ENCODE measurements around the gene DLG1. TPM values are rescaled to one million over a fixed set of nuclear protein-coding genes. Genes with fewer than 3 reads are reported as not detected.
"Not testable (repeated sequence)": the region's sequence is repeated elsewhere in the genome, so short reads cannot be mapped to it uniquely, and the experiment has no call there.

DLG1 gene
- total RNA-seq, 4 donors from 2014 or later: 71.4 to 96.7 (median 88.5) TPM

DNA sequence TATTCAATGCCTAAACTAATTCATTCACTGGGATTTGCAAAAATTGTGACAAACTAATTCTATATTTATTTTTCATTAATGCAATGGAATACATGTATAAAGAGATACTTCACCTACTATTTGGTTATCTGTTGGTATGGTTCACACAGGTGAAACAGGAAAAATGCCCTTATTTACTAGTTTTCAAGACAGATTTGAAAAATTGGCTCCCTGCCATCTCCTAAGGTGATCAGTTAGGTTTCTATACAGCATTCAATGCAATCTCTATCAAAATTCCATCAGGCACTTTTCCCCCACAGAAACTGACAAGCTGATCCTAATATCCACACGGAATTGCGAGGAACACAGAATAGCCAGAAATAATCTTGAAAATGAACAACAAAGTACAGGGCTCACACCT, 101.1 kb downstream of the DLG1 start:
- TF ChIP-seq, protein P1, sequence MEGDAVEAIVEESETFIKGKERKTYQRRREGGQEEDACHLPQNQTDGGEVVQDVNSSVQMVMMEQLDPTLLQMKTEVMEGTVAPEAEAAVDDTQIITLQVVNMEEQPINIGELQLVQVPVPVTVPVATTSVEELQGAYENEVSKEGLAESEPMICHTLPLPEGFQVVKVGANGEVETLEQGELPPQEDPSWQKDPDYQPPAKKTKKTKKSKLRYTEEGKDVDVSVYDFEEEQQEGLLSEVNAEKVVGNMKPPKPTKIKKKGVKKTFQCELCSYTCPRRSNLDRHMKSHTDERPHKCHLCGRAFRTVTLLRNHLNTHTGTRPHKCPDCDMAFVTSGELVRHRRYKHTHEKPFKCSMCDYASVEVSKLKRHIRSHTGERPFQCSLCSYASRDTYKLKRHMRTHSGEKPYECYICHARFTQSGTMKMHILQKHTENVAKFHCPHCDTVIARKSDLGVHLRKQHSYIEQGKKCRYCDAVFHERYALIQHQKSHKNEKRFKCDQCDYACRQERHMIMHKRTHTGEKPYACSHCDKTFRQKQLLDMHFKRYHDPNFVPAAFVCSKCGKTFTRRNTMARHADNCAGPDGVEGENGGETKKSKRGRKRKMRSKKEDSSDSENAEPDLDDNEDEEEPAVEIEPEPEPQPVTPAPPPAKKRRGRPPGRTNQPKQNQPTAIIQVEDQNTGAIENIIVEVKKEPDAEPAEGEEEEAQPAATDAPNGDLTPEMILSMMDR (IDR thresholded peaks at IDR 0.05): no peak
- no peak for TF ChIP-seq POLR2A (IDR thresholded peaks at IDR 0.05)
- H3K4me3 ChIP-seq (ENCODE audit: low read depth, poor library complexity, severe bottlenecking): no peak overlapping the region
- WGBS, 2 donors: 93 to 95% methylated on average over 2 of the region's 2 CpGs
- intact Hi-C loops (cut with DNase I; ENCODE audit: low total_unique reads): no loop called here
- DNase-seq (ENCODE audit: low spot score in 2 of 2): no peak

DNA sequence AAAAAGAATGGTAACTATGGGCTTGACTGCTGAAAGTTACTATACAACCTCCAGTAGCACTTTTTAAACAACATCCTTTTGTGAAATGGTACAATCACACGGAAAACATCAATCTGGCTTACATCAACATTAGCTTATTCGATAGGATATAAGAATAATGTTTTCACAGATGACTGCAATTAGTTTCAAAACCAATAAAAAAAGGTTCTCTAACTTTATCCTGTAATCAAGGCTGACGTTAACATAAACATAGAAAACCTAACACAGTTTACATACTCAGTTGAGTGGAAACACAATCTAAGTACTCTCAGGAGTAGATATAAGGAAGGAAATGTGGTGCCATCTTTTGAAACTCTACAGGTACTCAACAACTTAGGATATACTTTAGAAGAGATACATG, 102.2 kb downstream of the DLG1 start:
- intact Hi-C loops (cut with DNase I; ENCODE audit: low total_unique reads): no loop called here
- H3K4me3 ChIP-seq (ENCODE audit: low read depth, poor library complexity, severe bottlenecking): no peak overlapping the region
- 85% methylated on average over 3 of the region's 3 CpGs for WGBS, 2 donors
- no peak for DNase-seq (ENCODE audit: low spot score in 2 of 2)
- TF ChIP-seq, protein P1 (IDR thresholded peaks at IDR 0.05): no peak
- TF ChIP-seq POLR2A (IDR thresholded peaks at IDR 0.05): no peak

DNA sequence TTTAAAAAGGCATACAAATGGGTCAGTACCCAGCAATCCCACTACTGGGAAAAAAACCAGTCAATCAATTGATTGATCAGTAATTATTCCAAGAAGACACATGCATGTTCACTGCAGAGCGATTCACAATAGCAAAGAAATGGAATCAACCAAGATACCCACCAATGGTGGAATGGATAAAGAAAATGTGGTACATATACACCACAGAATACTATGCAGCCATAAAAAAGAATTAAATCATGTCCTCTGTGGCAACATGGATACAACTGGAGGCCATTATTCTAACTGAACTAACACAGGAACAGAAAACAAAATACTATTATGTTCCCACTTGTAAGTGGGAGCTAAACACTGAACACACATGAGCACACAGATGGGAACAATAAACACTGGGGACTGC, 103.1 kb downstream of the DLG1 start:
- intact Hi-C loops (cut with DNase I; ENCODE audit: low total_unique reads): no loop called here
- 100% methylated on average over 1 of the region's 1 CpG for WGBS, 2 donors
- TF ChIP-seq, protein P1 (IDR thresholded peaks at IDR 0.05): no peak
- TF ChIP-seq POLR2A (IDR thresholded peaks at IDR 0.05): no peak
- H3K4me3 ChIP-seq (ENCODE audit: low read depth, poor library complexity, severe bottlenecking): no peak overlapping the region
- DNase-seq (ENCODE audit: low spot score in 2 of 2): no peak

DNA sequence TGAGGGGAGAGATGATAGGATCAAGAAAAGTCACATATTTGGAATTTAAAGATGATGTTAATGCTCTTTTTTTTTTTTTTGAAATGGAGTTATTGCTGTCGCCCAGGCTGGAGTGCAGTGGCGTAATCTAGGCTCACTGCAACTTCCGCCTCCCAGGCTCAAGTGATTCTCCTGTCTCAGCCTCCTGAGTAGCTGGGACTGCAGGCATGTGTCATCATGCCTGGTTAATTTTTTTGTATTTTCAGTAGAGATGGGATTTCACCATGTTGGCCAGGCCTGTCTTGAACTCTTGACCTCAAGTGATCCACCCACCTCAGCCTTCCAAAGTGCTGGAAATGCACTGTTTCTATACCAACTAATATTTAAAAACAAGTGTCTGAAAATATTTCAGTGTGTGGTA, 104.7 kb downstream of the DLG1 start:
- DNase-seq (ENCODE audit: low spot score in 2 of 2); intact Hi-C loops (cut with DNase I; ENCODE audit: low total_unique reads); H3K4me3 ChIP-seq (ENCODE audit: low read depth, poor library complexity, severe bottlenecking): not testable (repeated sequence)
- WGBS, 2 donors: 93 to 94% methylated on average over 3 of the region's 3 CpGs

DNA sequence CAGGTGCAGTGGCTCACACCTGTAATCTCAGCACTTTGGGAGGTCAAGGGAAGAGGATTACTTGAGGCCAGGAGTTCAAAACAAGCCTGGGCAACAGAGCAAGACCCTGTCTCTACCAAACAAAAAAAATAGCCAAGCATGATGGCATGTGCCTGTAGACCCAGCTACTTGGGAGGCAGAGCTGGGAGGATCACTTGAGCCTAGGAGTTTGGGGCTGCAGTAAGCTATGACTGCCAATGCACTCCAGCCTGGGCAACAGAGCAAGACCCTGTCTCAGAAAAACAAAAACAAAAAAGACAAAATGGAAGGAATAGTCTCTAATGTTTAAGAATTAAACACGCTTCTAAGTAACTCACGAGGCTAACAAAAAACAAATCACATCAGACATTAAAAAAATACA, 106.5 kb downstream of the DLG1 start:
- intact Hi-C loops (cut with DNase I; ENCODE audit: low total_unique reads): no loop called here
- DNase-seq (ENCODE audit: low spot score in 2 of 2): no peak
- TF ChIP-seq, protein P1 (IDR thresholded peaks at IDR 0.05): no peak
- TF ChIP-seq POLR2A (IDR thresholded peaks at IDR 0.05): no peak
- 94 to 97% methylated on average over 2 of the region's 2 CpGs for WGBS, 2 donors
- H3K4me3 ChIP-seq (ENCODE audit: low read depth, poor library complexity, severe bottlenecking): no peak overlapping the region

DNA sequence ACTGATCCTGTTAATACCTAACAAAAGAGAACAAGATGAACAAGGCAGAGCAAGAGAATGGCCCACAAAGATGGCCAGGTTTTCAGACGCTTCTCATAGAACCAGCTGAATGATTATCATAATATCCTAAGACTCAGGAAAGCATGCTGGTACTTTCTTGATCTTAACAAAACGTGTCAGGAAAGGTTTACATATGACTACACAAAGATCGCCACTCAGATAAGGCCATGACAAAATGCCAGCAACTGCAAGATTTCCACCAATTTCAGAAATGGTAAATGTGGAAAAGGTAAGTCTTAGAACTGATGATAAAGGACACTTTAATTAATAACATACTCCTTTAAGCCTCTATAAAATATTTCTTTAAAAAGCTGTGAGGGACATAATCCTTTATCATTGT, 108.8 kb downstream of the DLG1 start:
- no peak overlapping the region for H3K4me3 ChIP-seq (ENCODE audit: low read depth, poor library complexity, severe bottlenecking)
- no peak for DNase-seq (ENCODE audit: low spot score in 2 of 2)
- WGBS, 2 donors: 47 to 49% methylated on average over 3 of the region's 3 CpGs
- intact Hi-C loops (cut with DNase I; ENCODE audit: low total_unique reads): loop anchor here (10.0 kb wide), 1 partner anchor 185 kb away; no protein-coding TSS in a partner anchor
- TF ChIP-seq, protein P1 (IDR thresholded peaks at IDR 0.05): no peak
- TF ChIP-seq POLR2A (IDR thresholded peaks at IDR 0.05): no peak
